Activated CD8-positive, alpha-beta memory T cell treated with anti-CD3 and anti-CD28 coated beads, Interleukin-2, amount 50 U/mL, for 4 hours (primary cell): ENCODE results near the gene ITGA3.

Experiments
- DNase-seq: peaks from one replicate; pipeline ENCODE4 v3.0.0-alpha.2; 2020

The ITGA3 gene

DNA sequence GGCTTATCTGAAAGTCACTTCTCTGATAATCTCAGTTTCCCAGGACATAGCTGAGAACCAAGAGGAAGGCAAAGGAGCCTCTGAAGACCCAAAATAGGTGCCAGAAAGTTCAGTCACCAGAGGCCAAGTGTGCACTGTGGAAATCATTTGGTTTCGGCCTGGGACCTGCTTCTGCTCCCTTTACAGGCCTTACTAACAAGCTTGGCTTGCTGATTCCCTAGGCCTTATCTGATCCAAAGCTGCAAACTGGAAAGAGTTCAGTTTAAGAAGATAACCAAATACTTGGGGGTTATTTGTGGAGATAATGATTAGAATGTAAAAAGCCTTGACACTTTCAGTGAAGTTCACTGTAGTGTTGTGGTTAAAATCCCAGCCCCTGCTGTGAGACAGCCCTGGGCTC lies 17.0 kb downstream of the ITGA3 start:
- DNase-seq = no peak

DNA sequence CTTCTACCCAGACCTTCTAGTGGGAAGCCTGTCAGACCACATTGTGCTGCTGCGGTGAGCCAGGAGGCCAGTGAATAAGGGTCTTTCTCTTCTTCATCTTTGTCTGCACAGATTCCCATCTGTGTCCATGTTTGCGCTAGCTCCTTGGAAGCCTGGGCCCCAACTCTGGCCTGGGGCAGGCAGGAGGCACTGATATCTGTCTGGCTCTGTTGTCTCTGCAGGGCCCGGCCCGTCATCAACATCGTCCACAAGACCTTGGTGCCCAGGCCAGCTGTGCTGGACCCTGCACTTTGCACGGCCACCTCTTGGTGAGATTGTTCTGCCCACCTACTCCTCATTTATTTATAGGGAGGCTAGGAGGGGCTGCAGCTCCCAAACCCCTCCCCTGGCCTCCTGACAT lies 18.3 kb downstream of the ITGA3 start:
- no peak for DNase-seq

DNA sequence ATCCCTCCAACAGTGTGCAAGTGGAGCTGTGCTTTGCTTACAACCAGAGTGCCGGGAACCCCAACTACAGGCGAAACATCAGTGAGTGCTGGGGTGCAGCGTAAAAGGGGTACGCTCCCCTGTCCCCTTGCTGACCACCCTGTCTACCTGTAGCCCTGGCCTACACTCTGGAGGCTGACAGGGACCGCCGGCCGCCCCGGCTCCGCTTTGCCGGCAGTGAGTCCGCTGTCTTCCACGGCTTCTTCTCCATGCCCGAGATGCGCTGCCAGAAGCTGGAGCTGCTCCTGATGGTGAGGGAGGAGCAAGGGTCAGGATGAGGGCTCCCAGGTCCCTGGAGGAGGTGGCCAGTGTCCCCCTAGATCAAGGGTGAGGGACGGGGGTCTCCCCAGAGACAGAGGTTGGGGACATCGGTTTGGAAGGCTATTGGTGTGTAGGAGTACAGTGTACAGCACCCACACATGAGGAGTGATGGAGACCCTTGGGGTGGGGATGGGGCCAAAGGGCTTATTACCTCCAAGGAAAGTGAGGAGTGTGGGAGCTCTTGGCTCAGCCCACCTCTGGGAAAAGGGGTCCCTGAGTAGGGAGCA lies 19.6 kb downstream of the ITGA3 start:
- DNase-seq = no peak

DNA sequence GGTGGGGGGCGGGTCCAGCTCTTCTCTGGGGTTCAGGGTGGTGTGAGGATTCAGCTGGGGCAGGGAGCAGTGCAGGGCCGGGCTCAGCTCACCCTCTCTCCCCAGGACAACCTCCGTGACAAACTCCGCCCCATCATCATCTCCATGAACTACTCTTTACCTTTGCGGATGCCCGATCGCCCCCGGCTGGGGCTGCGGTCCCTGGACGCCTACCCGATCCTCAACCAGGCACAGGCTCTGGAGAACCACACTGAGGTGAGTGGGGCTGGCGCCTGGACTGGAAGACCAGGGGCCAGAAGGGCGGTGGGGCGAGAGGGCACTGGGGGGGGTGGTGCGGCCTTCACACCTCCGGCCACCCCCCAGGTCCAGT lies 20.3 kb downstream of the ITGA3 start:
- DNase-seq = no peak

DNA sequence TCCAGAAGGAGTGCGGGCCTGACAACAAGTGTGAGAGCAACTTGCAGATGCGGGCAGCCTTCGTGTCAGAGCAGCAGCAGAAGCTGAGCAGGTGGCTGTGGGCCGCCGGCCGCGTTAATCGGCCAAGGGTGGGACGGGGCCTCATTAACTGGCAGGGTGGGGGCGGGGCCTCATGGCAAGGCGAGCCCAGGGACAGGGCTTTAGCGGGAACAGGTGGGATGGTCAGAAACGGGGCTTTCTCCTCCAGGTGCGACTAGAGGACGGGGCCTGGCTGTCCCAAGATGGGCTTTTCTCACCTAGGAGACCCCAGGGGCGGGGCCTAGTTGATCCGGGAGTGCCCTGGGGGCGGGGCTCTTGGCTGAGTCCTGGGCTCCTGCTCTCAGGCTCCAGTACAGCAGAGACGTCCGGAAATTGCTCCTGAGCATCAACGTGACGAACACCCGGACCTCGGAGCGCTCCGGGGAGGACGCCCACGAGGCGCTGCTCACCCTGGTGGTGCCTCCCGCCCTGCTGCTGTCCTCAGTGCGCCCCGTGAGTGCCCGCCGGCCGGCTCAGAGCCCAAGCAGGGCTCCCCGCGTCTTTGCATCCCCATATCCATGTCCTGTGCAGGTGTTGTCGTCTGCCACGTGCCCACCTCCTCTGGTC lies 20.8 kb downstream of the ITGA3 start:
- DNase-seq = no peak

DNA sequence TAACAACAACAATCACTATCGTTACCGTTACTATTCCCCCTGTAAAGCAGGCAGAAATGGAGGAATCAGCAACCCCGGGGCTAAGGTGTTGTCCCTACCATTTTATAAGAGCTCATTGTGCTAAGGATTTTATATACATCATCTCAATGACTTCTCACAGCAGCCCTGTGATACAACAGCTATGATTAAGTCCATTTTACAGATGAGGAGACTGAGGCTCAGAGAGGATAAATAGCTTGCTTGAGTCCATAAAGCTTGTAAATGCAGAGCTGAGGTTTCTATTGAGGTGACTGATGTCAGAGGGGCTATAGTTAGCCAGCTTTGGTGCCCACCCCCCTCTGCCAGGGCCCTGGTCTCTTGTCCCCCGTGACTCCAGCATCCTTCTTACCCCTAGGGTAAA lies 22.5 kb downstream of the ITGA3 start:
- no peak for DNase-seq

DNA sequence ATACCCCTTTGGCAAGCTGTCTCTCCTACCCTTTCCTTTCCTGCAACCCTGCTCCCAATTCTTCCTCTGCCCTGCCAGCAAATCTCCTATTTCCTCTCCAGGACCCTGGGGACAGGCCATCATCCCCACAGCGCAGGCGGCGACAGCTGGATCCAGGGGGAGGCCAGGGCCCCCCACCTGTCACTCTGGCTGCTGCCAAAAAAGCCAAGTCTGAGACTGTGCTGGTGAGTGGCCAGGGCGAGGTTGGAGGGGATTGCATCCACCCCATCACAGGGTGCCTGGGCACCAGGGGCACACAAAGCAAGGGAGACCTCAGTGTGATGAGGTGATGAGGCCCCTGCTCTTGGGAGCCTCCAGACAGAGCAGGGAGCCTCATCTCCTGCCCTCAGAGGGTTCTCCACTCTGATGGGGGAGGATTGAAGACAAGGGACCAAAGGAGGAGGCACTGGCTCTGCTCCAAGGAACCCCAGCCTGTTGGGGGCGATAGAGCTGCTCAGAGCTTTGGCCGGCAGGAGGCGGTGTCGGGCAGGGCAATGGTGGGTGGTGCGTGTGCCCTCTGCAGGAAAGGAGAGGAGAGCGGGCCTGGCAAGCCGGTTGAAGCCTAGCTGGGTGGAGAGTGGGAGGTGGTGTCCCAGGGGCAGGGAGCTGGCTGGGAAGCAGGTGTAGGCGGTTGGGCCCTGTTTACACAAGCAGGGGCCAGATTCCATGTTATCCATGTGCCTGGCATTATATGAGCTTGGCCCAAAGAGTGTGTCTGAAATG lies 23.6 kb downstream of the ITGA3 start:
- DNase-seq = no peak

DNA sequence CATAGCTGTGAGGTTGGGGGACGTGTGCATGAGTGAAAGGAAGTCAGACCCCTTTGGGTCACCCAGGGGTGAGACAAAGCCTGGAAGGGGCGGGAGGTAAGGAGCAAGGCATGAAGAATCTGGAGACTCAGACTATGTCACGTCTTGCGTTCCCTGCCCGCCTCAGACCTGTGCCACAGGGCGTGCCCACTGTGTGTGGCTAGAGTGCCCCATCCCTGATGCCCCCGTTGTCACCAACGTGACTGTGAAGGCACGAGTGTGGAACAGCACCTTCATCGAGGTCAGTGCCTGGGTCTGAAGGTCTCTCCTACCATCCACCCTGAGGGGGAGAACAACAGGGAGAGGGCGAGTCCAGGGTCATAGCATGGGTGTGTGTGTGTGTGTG lies 24.2 kb downstream of the ITGA3 start:
- DNase-seq = no peak

DNA sequence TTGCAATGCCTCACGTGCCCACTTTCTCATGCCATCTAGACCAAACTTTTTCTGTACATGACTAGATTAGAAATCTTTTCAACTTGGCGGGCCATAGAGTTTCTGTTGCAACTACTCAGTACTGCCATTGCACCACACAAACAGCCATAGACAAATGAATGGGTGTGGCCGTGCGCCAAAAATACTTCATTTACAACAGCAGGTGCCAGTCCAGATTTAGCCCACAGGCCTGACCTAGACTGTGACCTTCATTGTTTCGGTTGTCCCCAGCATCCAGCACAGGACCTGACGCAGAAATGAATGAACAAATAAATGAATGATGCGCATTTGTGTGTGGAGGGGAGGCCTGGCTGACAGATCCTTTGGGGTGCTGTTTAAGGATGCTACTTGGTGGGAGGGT lies 24.9 kb downstream of the ITGA3 start:
- no peak for DNase-seq

DNA sequence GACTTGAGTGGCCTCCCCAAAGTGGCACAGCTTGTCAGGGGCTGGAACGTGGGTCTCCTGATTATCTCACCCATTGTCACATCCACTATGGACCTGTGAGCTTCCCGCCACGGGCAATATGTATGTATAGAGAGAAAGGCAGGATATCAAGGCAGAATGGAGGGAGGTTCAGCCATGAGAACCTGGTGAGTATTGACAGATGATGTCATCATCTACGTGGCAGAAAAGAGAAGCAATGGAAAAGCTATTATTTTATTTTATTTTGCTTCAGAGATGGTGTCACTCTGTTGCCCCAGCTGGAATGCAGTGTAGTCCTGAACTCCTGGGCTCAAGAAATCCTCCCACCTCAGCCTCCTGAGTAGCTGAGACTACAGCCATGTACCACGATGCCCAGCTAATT lies 25.8 kb downstream of the ITGA3 start:
- no peak for DNase-seq

DNA sequence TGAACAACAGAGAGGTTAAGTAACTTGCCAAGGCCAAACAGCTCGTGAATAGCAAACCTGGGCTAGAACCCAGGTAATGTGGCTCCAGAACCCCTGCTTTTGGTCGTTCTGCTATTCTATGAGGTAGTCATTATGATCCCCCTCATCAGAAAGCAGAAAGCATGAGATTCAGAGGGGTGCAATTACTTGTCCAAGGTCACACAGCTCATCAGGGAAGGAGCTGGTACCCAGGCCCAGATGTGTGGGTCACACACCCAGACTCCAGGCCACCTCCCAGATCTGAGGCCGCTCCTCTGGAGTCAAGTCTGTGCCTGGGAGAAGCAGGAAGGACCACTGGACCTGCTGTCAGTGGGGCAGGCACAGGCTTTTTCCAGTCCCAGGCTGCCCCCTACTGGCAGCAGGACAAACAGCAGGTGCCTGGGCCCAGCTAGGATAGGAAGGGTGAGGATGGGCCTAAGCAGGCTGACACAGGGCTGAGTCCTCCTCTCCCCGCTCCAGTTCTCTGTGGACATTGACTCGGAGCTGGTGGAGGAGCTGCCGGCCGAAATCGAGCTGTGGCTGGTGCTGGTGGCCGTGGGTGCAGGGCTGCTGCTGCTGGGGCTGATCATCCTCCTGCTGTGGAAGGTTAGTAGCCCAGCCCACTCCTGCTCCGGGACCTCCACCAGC lies 31.5 kb downstream of the ITGA3 start:
- peak; percentile 80 for DNase-seq

DNA sequence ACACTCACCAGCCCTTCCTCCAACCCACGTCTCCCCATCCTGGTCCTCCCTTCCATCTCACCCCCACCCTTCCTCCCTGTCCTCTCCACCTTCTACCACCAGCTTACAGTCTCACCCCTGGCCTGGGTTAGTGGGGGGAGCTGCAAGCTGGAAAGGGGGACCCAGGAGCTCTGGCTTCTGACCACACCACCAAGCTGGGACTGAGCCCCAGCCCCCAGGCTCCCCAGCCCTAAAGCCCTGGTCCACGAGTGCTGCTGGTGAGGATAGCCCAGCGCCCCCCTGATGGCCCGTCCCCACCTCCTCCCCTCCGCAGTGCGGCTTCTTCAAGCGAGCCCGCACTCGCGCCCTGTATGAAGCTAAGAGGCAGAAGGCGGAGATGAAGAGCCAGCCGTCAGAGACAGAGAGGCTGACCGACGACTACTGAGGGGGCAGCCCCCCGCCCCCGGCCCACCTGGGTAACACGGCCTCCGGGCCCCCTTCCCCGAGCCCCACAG lies 32.0 kb downstream of the ITGA3 start:
- no peak for DNase-seq

DNA sequence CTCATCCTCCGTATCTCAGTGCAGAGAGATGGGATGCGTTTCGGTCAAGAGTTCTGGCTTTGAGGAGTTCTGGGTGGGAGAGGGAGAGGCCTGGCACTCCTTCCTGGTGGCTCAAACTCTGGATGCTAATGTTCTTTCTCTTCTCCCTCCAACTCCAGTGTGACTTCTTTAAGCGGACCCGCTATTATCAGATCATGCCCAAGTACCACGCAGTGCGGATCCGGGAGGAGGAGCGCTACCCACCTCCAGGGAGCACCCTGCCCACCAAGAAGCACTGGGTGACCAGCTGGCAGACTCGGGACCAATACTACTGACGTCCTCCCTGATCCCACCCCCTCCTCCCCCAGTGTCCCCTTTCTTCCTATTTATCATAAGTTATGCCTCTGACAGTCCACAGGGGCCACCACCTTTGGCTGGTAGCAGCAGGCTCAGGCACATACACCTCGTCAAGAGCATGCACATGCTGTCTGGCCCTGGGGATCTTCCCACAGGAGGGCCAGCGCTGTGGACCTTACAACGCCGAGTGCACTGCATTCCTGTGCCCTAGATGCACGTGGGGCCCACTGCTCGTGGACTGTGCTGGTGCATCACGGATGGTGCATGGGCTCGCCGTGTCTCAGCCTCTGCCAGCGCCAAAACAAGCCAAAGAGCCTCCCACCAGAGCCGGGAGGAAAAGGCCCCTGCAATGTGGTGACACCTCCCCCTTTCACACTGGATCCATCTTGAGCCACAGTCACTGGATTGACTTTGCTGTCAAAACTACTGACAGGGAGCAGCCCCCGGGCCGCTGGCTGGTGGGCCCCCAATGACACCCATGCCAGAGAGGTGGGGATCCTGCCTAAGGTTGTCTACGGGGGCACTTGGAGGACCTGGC lies 33.3 kb downstream of the ITGA3 start:
- DNase-seq = no peak

DNA sequence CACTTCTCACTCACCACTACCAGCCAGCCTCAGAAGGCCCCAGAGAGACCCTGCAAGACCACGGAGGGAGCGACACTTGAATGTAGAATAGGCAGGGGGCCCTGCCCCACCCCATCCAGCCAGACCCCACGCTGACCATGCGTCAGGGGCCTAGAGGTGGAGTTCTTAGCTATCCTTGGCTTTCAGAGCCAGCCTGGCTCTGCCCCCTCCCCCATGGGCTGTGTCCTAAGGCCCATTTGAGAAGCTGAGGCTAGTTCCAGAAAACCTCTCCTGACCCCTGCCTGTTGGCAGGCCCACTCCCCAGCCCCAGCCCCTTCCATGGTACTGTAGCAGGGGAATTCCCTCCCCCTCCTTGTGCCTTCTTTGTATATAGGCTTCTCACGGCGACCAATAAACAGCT lies 34.2 kb downstream of the ITGA3 start:
- no peak for DNase-seq

DNA sequence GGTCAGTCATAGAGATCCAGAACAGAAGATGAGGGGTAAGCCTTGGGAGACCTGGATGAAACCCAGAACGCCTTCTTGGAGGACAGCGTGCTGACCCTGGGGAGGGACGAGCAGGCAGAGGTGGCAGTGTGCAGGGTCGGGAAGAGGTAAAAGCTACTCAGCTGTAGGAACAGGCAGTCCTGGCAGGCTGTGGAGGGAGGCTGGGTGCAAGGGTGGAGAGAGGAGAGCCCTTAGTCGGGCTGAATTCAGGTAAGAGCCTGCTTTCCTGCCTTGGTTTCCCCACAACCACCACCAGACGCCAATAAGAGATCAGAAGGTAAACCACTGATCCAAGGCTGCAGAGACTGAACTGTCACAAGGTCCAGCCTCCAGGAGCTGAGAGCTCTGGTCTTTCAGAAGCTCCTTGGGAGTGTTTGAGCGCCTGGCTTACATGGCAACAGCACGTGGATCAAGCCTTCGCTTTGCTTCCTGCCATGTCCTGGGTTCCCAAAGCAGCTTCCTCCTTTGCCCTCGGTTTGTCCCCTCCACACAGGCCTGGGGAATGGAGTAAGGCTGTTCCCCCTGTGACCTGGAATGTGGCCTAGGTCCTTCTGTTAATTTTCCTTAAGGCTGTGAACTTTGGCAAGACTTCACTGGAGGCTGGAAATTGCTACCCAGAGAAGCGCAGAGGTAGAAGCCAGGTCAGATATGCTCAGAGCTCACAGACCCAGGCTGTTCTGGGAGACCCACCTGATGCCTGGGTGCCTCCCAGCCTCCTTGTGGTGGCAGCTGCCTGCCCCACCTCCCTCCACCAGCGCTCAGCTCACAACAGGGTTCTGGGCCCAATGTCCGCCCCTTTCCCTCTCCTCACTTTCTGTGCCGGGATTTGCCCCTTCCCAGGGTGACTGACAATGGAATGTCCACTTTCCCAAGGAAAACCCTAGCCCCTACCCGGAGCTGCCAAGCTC lies 35.3 kb downstream of the ITGA3 start:
- DNase-seq = no peak

DNA sequence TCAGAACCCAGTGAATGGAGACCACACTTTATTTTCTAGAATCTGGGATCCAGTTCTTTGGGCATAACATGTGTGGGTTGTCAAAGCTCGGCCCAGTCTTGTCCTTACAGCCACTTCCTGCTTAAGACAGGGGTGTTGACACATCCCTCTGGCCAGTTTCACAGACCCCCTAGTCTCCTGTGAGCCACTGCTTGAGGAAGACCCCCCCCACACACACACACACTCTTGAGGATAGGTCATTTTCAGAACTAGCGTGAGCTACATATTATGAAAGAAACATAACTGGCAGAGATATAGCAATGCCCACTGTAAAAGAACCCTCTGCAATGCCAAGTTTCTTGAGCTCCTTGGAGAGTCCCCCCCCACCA lies 36.0 kb downstream of the ITGA3 start:
- no peak for DNase-seq

DNA sequence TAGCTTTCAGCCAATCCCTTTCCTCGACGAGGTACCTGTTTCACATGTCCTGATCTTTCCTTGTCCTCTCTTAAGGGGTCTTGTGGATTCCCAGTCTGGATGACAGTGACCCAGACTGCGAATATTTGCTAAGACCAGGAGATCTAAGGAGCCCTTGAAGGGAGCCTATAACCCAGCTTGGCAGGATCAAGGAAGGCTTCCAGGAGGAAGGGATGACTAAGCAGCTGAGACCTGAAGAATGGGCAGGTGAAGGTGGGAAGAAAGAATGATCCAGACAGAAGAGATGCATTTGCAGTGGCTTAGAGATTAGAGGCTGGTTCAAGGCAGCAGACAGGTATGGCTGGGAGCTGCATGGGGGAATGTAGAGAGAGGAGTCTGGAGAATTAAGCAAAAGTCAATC lies 37.3 kb downstream of the ITGA3 start:
- no peak for DNase-seq

DNA sequence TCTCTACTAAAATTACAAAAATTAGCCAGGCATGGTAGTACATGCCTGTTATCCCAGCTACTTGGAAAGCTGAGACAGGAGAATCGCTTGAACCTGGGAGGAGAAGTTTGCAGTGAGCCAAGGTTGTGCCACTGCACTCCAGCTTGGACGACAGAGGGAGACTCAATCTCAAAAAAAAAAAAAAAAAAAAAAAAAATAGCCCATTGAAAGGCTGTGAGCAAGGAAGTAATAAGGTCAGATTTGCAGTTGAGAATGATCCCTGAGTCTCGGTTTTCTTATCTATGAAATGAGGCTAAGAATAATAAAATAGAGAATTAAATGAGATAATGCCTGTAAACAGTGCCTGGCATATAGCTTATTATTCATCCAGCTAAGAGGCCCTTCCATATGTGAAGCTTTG lies 37.9 kb downstream of the ITGA3 start:
- no peak for DNase-seq

DNA sequence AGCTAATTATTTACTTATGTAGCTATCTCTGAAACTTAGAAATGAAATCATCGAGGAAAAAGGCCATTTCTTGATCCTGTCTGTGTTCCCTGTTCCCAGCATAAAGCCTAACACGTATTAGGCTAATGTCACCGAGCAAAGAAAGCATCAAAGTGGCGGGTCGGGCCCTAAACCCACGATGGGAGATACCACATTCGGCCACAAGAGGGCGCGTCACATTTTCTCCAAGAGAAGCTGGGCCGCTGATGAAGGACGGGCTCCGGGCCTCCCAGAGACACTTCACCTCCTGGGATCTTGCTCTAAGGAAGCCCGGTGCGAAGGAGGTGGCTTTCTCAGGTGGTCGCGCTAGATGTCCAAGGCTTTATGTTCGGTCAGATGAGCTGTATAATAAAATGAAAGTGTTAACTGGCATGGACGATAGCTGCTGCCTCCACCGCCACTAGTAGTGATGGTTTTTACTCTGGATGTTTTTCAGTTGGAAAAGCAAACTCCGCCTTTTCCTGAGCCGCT lies 38.4 kb downstream of the ITGA3 start:
- peak; percentile 91 for DNase-seq

DNA sequence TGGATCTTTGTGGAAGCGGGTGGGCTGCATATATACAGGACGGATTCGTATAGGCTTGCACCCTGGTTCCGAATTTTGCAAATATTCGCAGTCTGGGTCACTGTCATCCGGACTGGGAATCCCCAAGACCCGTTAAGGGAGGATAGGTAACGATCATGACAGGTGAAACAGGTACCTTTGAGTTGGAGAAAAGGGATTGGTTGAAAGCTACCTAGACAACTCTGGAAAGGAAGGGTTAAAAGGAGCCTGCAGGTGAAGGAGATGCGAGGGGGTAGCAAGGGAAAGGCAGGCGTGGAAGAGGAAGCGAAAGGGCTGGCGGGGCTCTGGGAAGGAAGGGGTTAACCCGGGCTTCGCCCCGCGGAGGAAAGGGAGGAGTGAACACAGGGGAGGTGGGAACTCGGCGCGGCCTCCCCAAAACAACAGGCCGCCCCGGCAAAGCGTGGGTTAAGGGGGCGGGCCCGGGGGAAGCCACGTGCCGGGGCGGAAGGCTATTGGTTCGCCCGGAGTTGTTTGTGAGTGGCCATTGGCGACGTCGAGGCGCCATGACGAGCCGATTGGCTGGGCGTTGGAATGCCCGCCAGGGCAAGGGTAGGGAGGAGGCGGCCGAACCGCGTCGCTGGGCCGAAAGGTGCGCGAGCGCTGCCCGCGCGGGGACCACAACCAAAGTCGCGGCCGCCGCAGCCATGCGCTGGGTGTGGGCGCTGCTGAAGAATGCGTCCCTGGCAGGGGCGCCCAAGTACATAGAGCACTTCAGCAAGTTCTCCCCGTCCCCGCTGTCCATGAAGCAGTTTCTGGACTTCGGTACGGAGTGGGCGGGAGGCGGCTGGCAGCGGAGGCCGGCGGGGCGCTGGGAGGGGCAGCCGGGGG lies 39.1 kb downstream of the ITGA3 start, which contains the start of gene PDK2:
PDK2 (plus strand) TSS at position 599 of the 867 bp plus-strand sequence; CDS start at position 684, 85 bp downstream.
- peak; percentile 95 for DNase-seq
